Sigmoid colon (tissue), 7 donors: ENCODE results near the gene ERFE. TPM values are rescaled to one million over a fixed set of nuclear protein-coding genes. Genes with fewer than 3 reads are reported as not detected.

Experiments
- DNase-seq: peaks from one replicate; pipeline ENCODE4 v3.0.0-alpha.2; 2019
- H3K27ac ChIP-seq, 4 donors: fragments of 200-600 bp; sonication (generic); one replicate each; pipeline ENCODE4 v1.5.1; 2016 to 2019; ENCODE audit warnings: mild to moderate bottlenecking in 1 of 4
- H3K27me3 ChIP-seq, 3 donors: fragments of 200-600 bp; sonication (generic); one replicate each; pipeline ENCODE4 v1.5.1; 2019; ENCODE audit warnings: mild to moderate bottlenecking in 1 of 3
- H3K36me3 ChIP-seq, 4 donors: fragments of 200-600 bp; sonication (generic); one replicate each; pipeline ENCODE4 v1.5.1; 2016 to 2019
- H3K4me1 ChIP-seq, 4 donors: fragments of 200-600 bp; sonication (generic); one replicate each; pipeline ENCODE4 v1.5.1; 2017 to 2019
- H3K4me3 ChIP-seq, 4 donors: fragments of 200-600 bp; sonication (generic); one replicate each; pipeline ENCODE4 v1.5.1; 2017 to 2019; ENCODE audit warnings: mild to moderate bottlenecking in 2 of 4, moderate library complexity in 1 of 4
- H3K9me3 ChIP-seq, 4 donors: fragments of 200-600 bp in 3 of 4; sonication (generic) in 3 of 4; one replicate each; pipeline versions ENCODE4 v1.5.1 to v1.6.1; 2013 to 2019
- CTCF ChIP-seq, 4 experiments: fragments of 450-650 bp in 3 of 4; fragments of 200-600 bp in 1 of 4; IDR thresholded peaks; one replicate each; pipeline ENCODE4 v1.5.1; 2016 to 2019; ENCODE audit warnings: antibody characterized with exemption in 4 of 4, mild to moderate bottlenecking in 3 of 4, moderate library complexity in 2 of 4
- EP300 ChIP-seq, 4 donors: sonication (generic); formaldehyde crosslinking; IDR thresholded peaks; one replicate each; pipeline ENCODE4 v1.6.1; 2017; ENCODE audit warnings: antibody characterized with exemption in 4 of 4
- POLR2A ChIP-seq, 2 donors: fragments of 450-650 bp; IDR thresholded peaks; one replicate each; pipeline ENCODE4 v1.6.1; 2016; ENCODE audit warnings: antibody characterized with exemption in 2 of 2, mild to moderate bottlenecking in 2 of 2, moderate library complexity in 2 of 2
- POLR2AphosphoS5 ChIP-seq, 4 donors: sonication (generic); formaldehyde crosslinking; IDR thresholded peaks; one replicate each; pipeline ENCODE4 v1.6.1; 2017; ENCODE audit warnings: antibody characterized with exemption in 4 of 4
- WGBS, 2 donors: extraction: QIAGEN DNeasy Blood & Tissue Kit; methylation state at CpG; one replicate each; pipeline ENCODE4 v1.1.7; 2013; 5-methylcytosine and 5-hydroxymethylcytosine counted together
- intact Hi-C: fragments of 100-400 bp; cut with DNase I; formaldehyde crosslinking; loops from one replicate; pipeline ENCODE4 v1.15.1; 2023
- polyA plus RNA-seq, 3 donors: library from polyadenylated mRNA; stranded (reverse); fragments of 200-250 nt; gene quantifications; one replicate each; pipeline ENCODE4 v1.2.3, GENCODE V29; 2013
- total RNA-seq, 4 donors: library from RNA; depleted of rRNA; stranded (reverse); fragments of >200 nt; gene quantifications; one replicate each; pipeline ENCODE4 v1.1.0, GENCODE V29; 2016
- donor health status: healthy with polysubstance abuse.
- donor health status: Bipolar disorder and iron deficiency.
- donor health status: healthy.

Gene ERFE
- total and polyA plus RNA-seq, 7 donors: 0.42 to 0.71 (median 0.49) TPM; not detected in 4

GRCh38 chr2:238145046-238145445, 13.7 kb upstream of the ERFE start:
- no peak for DNase-seq
- Histone ChIP-seq H3K4me1 (peaks cover 0 to 18% (median 10%) of the 10 kb centered on the region in 4 donors), H3K36me3 (no peaks in the 10 kb centered on the region), H3K4me3 (no peak overlapping the region), H3K27ac (no peak overlapping the region), H3K27me3 (no peaks in the 10 kb centered on the region), H3K9me3 (no peaks in the 10 kb centered on the region)
- intact Hi-C loops: no loop called here
- no peak for TF ChIP-seq POLR2A (IDR thresholded peaks at IDR 0.05)
- no peak for TF ChIP-seq EP300 (IDR thresholded peaks at IDR 0.05)
- TF ChIP-seq POLR2AphosphoS5 (IDR thresholded peaks at IDR 0.05): no peak
- no peak for TF ChIP-seq CTCF (IDR thresholded peaks at IDR 0.05)
- WGBS, 2 donors: 83 to 88% methylated on average over 12 of the region's 12 CpGs

GRCh38 chr2:238145851-238146250, 12.9 kb upstream of the ERFE start:
- Histone ChIP-seq H3K27me3 (no peaks in the 10 kb centered on the region), H3K4me1 (peaks cover 0 to 18% (median 10%) of the 10 kb centered on the region in 4 donors), H3K9me3 (no peaks in the 10 kb centered on the region), H3K4me3 (no peak overlapping the region), H3K36me3 (no peaks in the 10 kb centered on the region), H3K27ac (no peak overlapping the region)
- no peak for DNase-seq
- 57 to 80% methylated on average over 12 of the region's 12 CpGs for WGBS, 2 donors
- intact Hi-C loops: no loop called here
- TF ChIP-seq CTCF (IDR thresholded peaks at IDR 0.05) (no peak), POLR2A (IDR thresholded peaks at IDR 0.05) (no peak), EP300 (IDR thresholded peaks at IDR 0.05) (no peak), POLR2AphosphoS5 (IDR thresholded peaks at IDR 0.05) (no peak)

GRCh38 chr2:238146884-238147544, 11.8 kb upstream of the ERFE start:
- H3K4me1 ChIP-seq: peaks cover 0 to 18% (median 10%) of the 10 kb centered on the region in 4 donors
- no peak for TF ChIP-seq EP300 (IDR thresholded peaks at IDR 0.05)
- no peak for TF ChIP-seq POLR2A (IDR thresholded peaks at IDR 0.05)
- no peak for TF ChIP-seq POLR2AphosphoS5 (IDR thresholded peaks at IDR 0.05)
- H3K36me3 ChIP-seq: no peaks in the 10 kb centered on the region
- intact Hi-C loops: no loop called here
- H3K4me3 ChIP-seq: no peak overlapping the region
- no peak for DNase-seq
- no peaks in the 10 kb centered on the region for H3K27me3 ChIP-seq
- 86 to 89% methylated on average over 13 of the region's 13 CpGs for WGBS, 2 donors
- no peaks in the 10 kb centered on the region for H3K9me3 ChIP-seq
- H3K27ac ChIP-seq: no peak overlapping the region

- intact Hi-C loops: no loop called here
- 94% methylated on average over 15 of the region's 15 CpGs for WGBS, 2 donors
- no peak overlapping the region for H3K4me3 ChIP-seq
- no peaks in the 10 kb centered on the region for H3K27me3 ChIP-seq
- peaks cover 0 to under 1% (median 0%) of the 10 kb centered on the region in 4 donors for H3K4me1 ChIP-seq
- H3K27ac ChIP-seq: no peak overlapping the region
- H3K36me3 ChIP-seq: no peaks in the 10 kb centered on the region
- no peaks in the 10 kb centered on the region for H3K9me3 ChIP-seq
- no peak for DNase-seq
- TF ChIP-seq CTCF (IDR thresholded peaks at IDR 0.05) (no peak), EP300 (IDR thresholded peaks at IDR 0.05) (no peak)
Observed at GRCh38 chr2:238148981-238149380, 9.8 kb upstream of the ERFE start.

GRCh38 chr2:238149841-238150572, 8.8 kb upstream of the ERFE start:
- Histone ChIP-seq H3K4me3 (no peak overlapping the region), H3K36me3 (no peaks in the 10 kb centered on the region), H3K27me3 (no peaks in the 10 kb centered on the region), H3K9me3 (no peaks in the 10 kb centered on the region), H3K4me1 (no peaks in the 10 kb centered on the region), H3K27ac (no peak overlapping the region)
- WGBS, 2 donors: 80 to 86% methylated on average over 14 of the region's 14 CpGs
- intact Hi-C loops: no loop called here
- TF ChIP-seq EP300 (IDR thresholded peaks at IDR 0.05) (no peak), CTCF (IDR thresholded peaks at IDR 0.05) (no peak), POLR2A (IDR thresholded peaks at IDR 0.05) (no peak), POLR2AphosphoS5 (IDR thresholded peaks at IDR 0.05) (no peak)
- no peak for DNase-seq
